Activated CD4-positive, alpha-beta T cell treated with anti-CD3 and anti-CD28 coated beads for 48 hours (primary cell): ENCODE measurements around the gene PHOX2B.
A peak's percentile ranks its signal among the peaks of the same experiment; 100 is the strongest.

Source experiments
- DNase-seq: peaks from one replicate; pipeline ENCODE4 v3.0.0-alpha.2; 2020

Gene PHOX2B

DNA sequence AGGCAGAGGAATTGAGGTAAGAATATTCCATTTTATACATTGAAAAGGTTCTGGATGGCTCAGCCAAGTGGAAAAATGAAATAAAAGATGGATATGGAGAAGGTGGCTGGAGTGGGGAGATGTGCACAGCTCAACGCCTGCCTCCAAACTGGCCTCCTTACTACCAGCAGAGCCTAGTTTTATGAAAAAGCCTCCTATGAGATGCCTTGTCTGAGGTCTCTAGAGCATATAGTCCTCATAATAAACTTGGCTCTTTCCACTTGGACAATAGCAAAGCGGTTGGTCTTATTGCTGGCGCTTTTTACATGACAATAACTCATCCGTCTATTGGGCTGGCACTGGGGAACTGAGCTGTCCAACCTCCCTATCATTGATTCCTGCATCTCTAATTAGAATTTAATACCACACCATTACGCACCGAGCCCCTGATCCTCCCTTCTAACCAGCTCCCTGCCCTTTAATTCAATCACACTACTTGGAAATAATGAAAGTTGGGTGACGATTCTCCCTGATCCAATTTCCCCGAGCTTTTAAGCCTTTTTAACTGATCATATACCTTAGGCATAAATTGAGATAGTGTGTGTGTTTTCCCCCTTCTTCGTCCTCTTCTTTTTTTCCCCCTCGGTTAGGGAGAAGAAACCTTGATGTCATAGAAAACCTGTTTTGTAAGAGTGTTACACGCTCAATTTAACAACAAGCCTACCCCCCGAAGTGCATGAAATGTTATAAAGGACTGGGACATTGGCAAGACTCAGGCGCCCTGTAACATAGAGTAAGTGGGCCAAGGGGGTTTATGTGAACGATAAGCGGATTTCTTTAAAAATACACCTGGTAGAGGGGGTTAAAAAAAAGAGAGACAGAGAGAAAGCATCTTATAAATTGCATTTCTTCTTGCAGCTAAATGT is at the start of gene PHOX2B:
PHOX2B (minus strand) TSS at position 155 of the 905 bp plus-strand sequence; CDS start at position 40, 115 bp downstream.
- DNase-seq, result no peak

DNA sequence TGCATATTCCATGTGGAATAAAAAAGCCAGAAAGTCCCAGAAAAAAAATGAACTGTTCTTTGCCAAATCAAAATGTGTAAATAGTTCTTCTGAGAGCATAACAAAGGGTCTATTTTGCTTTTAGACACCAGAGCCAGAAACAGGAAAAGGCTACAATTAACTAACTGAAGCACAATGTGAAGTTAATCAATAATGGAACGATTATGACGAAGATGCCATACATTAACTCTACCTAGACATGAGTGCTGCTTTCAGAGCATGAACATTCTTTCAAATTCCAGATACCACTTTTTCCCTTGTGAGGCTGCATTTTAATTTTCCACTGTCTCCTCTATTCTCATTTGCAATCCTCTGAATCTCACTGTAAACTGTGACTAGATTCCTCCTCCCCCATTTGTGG is 48.7 kb upstream of the PHOX2B start:
- no peak for DNase-seq

DNA sequence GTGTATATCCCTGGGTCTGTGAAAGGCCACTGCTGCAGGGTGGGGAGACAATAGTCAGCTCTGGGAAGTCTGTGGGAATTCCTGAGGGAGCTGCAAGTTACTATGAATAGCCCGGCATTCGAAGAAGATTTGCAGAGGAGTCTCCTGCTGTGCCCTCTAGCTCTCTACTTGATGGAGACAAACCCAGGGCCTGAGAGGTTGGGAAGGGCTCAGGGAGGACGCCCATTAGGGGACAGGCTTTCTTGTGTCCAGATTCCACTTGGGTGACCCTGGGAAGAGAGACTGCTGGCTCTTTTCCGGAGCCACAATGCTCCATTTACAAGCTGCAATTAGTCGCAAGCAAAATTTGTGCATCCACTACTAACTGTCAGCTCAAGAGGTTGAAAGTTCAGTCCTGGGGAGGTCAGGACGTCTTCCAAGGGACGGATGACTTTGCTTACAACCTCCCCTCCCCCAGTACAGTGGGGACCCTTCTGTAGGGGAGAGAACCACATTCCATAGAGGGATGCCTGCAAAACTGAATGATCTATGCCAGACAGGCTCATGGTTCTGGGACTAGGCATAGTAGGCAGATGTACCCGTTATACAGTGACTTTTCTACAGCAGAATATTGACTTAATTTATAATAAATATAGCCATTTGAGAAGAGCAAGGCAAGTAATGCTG is 48.2 kb upstream of the PHOX2B start:
- DNase-seq, result no peak

DNA sequence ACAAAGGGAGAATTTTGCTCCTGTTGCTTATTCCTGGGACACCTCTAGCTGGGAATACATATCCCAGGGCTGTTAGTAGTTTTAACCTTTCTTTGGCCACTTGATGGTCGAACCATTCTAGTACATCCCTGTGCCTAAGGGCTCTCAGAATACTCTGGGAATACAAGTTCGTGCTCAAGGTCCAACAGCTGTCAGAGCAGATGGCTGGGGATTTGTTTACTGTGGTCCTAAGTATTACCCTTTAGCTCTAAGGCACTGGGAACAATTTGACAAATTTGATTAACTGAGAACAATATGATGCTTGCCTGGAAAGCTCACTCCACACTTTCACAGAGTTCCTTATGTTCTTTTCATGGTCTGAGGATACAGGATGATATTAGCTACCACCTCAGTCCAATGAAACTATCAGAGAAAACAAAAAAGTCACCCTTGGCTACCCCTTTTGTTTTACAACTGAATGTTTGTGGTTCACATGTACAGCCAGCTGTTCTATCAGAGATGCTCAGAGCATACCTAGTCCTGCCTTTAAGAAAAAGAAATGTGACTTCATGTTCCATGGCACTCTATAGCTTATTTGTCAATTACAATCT is 47.4 kb upstream of the PHOX2B start:
- no peak for DNase-seq

DNA sequence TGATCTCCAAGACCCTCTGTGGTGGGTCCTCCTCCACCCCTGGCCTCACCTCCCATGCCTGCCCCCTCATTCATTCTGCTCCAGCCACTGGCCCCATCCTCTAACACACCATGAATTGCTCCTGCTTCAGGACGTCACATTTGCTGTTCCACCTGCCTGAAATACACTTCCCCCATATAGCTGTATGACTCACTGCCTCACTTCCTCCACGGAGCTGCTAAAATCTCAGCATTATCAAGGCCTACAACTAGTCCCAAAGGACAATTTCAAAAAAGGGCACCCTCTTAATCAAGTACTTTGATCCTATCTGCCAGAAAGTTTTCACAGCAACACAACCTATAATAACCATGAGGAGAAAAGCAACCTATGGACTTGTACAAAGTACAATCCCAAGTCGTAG is 43.6 kb upstream of the PHOX2B start:
- no peak for DNase-seq

DNA sequence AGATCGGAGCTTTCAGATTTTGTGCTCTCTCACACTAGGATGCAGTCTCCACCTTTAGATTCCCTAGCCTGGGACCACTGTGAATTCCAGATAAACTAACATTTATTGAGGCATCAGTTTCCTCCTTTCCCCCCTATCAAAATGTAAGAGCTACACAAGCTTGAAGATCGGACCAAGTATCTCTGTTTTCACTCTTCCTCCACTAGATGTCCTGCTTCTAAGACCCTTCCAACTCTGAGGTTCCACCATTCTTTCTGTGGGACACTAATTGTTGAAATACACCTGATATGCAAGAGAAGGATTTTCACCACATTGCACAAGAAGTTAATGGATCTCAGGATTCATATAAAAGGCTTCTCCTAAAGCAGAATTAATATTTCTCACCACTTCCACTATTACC is 43.0 kb upstream of the PHOX2B start:
- DNase-seq, result no peak

DNA sequence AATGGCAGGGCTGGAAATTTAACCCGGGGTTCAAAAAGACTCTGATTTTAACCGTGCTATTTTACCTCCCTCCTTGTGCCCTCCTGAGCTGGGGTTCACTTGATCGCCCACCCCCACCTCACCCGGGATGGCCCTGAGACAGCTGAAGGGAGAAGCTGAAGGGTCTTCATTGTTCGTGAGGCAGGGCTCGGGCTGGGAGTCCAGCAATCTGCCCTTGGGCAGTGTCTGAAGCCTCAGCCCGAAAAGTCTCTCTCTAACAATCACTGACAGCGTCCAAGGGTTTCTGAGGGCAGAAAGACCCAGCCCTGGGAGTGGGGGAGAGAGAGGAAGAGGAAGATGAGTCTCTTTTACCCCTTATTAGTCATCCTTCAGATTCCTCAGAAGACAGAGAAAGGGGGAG is 39.4 kb upstream of the PHOX2B start:
- no peak for DNase-seq

DNA sequence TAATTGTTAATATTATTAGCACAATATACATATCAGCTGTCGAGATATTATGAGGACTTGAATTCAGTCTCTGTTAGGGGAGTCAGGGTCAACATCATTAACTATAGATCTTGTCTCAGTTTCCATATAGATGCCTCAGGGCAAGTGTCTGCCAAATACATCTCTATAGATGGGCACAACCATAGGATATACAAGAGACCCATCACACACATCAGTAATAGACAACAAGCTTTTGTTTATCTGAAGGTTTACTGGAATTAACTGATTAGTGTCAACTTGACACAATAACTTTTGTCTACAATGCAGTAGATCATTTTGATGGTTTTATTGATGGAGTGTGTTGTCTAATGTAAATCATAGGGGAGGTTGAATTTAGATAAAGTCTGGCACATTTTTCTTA is 37.1 kb upstream of the PHOX2B start:
- no peak for DNase-seq

DNA sequence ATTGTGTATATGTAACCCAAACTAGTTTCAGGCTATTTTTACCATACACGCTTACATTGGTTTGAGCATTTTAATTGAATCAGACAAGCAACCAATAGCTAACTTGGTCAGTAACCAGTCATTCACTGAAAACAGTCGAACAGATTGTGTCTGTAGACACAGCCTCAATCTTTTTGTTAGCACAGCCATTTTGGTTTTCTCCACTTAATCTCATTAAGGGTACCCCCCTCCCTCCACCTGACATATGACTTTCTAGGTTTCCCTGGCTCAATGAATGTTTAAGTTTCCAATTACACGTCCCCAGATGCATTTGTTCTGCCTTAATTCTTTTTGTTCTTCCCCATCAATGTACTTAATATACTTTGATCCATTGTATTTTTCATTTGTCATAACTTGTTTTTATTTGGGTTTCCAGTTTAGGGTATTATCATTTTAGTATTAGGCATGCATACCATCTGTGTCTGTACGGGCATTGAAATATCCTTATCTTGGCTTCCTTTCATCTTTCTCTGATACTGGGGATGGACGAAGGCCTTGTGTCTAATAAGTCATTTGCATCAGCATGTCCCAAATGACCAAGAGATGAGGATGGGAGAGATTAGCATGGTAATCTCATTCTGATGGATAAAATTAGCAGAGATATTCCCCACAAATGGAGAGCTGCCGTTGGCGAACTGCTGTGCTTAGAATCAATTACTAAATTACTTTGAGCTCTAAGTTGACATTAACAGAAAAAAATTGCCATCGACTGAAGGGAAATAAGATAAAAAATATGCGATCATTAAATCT is 35.9 kb upstream of the PHOX2B start:
- no peak for DNase-seq

DNA sequence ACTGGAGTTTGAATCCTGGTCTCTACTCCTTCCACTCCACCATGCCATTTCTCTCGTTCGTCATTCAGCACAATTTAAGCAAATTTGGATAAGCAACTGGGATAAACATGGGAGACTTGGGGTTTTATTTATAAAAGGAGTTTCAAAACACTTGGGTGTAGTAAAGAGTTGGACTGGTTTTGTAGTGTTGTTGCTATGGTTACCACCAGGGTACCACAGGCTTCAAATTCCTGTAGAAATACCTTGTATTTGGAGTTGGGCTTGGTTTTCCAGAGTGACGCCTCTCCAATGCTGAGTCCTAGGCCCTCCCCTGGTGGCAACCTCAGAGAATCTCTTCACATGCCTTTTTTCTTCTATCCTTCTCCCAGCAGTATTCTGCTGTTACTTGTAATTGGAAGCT is 27.9 kb upstream of the PHOX2B start:
- DNase-seq, result no peak

DNA sequence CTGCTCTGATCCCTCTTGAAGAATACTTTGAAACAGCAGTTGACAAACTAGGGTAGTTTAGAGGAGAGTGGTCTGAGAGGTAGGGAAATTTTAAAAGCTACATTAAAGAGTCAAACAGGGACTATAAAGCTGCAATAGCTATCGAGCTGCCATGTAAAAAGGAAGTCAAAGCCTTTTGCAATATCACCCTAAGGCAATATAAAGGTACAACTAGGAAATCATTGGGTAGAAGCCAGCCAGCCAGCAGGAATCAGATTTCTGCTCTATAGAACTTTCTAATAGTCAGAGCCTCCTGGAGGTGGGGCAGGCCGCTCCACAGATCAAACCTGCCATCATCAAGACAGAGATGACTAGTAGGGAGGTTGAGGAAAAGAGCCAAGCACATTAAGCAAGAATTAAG is 15.2 kb upstream of the PHOX2B start:
- no peak for DNase-seq

DNA sequence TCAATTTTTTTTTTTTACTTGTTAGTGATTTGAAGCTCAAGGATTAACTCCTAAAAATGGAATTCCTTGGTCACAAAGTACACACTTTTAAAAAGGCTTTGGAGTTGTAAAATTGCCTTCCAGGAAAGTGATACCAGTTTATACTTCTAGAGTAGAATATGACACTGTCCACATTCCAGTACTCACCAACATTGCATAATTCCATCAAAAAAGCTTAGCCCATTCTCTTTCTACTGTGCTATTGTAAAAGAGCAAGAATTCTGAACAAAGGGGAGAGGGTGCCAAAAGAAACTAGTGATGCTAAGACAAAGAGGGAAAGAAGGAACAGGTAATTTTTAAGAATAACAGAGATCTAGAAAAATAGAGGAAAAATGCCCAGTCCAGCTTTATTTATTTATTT is 10.4 kb upstream of the PHOX2B start:
- DNase-seq, result no peak

DNA sequence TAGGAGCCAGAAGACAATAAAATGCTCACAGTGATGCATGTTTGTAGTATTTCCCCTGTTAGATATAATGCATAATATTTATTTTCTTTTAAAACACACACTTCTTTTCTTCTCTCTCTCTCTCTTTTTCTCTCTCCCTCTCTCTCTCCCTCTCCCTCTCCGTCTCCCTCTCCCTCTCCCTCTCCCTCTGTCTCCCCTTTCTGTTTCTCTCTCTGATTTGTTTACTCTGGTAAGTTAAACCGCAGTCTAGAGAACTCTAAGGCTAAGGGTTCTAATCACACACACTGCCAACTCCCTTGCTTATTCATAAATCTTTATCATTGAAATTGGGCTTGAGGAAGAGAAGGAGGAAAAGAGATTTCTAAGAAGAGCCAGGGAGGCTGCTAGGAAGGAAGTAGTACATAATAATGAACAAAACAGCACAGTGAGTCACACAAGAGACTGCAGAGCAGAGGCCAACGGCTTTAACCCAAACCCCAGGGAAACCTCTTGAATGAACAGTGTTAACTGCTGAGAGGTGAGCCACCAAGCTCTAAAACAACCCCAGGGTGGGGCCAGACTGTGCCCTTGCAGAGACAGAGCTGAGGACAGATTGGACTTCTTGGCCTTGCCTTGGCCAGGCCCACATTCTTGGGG is 9.1 kb upstream of the PHOX2B start:
- no peak for DNase-seq

DNA sequence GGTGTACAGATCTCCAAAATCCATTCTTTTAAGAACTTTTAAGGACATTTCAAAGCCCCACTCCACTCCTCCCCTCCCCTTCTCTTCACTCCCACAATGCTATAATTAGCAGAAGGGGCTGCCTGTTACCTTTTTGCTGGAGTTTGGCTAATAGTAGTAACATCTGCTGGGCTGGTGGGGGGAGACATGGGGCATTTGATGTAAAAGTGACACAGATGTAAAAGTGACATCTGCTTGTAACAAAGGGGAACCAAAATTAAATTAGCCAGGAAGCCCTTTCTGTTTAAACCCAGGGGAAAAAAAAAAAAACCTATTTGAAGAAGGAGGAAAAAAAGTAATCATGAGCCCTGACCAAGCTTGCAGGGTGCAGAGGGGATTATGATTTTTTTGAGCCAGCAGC is 5.4 kb upstream of the PHOX2B start:
- DNase-seq, result no peak

DNA sequence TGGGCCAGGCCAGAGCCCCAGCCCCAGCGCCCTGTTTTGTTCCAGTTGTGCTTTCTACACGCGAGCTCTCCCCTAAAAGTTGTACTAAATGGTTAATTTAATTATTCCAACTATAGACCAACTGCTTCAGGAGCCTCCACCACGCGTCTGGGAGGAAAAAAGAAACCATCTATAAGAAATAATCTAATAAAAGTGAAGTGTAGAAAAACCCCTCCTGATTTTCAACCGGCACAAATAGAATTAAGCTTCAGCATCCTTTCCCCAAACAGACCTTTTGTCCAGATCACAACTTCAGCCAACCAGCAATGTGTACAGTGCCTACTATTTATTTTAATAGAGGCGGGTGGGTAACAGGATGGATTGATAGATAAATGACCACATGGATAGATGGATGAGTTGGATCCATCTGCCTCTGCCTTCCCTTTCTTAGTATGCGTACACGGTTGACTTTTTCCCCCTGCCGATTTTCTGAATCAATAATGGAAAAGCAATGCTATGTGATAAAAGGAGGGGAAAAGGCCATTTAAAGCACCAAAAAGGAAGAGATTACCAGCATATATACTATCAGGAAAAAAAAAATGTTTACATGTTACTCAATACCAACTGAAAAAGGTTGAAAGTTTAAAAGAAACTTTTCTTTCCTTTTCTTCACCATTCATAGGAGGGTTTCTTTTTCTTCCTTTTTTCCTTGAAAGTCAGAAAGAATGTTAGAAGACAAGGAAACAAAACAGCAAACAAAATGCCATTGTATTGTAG is 3.7 kb upstream of the PHOX2B start:
- no peak for DNase-seq

DNA sequence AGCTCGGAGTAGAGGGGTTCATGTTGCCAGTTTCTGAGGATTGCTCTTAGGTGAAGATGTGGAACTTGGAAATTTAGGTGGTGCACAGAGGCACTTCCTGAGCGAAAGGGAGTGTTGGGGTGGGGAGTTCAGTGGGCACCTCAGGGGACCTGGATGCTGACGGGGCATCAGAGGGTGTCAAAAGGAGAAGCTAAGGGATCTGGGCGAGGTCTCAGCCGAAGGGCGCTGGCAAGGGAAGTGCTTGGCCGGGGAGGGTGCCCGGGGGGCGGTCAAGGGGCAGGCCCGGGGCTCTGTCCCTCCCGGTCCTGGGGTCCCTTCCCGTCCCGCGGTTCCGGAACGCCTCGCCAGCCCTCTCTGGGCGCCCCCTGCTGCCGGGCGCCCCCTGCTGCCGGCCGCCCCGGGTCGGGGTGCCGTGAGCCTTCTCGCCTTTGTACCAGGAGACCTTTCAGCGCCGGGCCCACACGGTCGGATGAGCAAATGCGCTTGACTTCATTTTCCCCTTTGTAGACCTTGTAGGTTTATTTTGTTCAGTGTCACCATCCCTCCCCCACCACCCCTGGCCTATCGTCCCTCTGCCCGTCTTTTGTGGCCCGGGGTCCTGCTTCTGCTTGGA is 3.0 kb upstream of the PHOX2B start:
- peak; percentile 36 for DNase-seq

DNA sequence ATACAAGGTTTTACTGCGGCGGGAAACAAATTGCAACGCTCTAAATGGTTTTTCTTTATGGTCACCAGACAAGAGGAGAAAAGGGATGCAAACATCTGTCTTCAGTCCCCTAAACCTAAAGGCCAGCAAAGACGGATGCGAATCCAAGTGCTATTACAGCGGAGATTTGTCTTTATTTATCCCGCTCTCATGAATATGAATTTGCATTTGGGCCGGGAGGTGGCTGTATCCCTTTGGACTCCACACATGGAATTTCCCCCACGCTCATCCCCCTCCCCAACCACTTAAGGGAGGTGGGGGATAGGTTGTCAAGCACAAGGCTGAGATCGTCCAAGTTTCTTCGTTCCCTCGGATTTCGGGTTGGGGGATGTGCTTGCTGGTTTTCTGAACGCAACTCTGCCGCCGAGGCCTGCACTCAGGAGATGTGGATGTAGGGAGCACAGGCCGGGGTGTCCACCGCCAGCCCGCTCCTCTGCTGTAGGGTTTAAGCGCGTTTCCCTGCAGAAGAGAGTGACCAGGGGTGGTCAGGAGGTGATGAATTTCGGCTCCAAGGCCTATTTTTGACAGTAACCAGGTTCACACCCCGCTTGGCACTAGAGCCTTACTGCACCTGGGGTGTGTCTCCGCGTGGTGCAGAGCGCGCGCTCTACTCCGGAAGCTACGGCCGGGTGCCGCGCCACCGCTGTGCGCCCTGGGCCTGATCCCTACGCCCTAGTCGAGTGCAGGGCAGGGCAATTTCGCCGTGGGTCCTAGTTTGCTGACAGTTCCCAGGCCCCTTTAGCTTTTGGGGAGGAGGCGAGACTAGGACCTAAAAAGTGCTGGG is 2.3 kb upstream of the PHOX2B start:
- no peak for DNase-seq

DNA sequence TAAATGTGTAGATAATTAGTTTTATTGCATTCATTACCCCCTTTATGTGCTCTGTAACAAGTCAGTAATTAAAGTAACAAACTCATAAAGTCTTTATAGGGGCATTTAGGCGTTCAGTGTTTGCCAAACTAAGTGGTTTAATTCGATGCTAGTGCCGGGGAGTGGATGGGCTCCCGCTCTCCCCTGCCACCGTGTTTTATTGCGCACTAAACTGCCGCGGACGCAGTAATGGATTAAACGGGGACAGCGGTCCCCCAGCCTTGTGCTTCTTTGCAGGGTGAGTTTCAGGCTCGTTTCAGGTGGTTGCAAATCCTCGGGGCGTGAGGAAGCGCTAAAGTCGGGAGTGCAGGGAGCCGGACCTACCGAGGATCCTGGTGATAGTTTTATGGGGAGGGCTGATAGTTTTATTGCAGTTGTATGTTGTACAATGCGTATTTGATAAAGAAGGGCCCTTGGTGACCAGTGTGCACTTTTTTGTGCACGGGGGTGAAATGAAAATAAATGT is 1.6 kb upstream of the PHOX2B start:
- DNase-seq, result no peak

DNA sequence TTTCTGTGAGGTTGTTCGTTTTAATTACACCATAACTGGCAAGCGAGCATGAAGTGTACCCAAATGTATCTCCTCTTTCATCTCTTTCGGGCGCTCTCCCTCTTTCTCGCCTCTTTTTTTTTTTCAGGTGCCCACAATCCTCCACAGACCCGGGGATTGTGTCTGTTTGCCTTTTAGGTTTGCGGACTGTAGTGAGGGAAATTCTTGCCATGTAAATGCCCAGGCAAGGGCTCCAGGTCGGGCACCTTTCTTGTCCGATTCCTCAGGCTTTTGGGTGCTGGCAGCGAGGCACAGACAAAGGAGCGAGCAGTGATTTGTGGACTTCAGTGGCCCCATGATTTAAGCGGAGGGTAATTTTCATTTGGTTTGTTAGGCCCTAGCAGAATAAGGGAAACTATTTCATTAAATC is 1.1 kb upstream of the PHOX2B start:
- no peak for DNase-seq

DNA sequence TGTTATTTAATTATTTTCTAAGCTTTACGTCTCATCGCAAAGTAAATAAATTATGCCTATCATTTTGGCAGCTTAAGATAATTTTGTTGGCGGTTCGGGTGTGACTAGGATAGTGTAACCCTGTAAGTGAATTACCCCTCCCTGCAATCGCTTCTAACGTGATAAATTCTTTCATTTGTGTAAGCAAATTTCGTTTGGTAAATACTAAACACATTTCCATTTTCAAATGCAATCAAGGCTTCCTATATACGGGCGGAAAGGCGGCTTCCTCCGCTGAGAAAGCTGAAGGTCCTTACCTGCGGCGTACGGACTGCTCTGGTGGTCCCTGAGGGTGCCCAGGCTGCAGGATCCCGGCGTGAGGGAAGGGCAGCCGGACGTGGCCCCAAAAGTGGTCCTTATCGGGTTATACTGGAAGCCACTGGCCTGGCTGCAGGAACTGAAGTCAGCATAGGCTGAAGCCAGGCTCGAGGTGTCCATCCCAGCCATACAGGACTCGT is 403 bp downstream of the PHOX2B start:
- no peak for DNase-seq
